Fibroblast of skin of left quadriceps (primary cell): ENCODE measurements around the gene HSP90AA1.
A peak's percentile ranks its signal among the peaks of the same experiment; 100 is the strongest.
"Not testable (repeated sequence)": the region's sequence is repeated elsewhere in the genome, so short reads cannot be mapped to it uniquely, and the experiment has no call there.

ENCODE experiments used
- DNase-seq, 2 experiments: peaks; one replicate each; pipeline ENCODE4 v3.0.0-alpha.2; 2013; ENCODE audit warnings: low read depth in 2 of 2

Gene HSP90AA1

GRCh38 chr14:102086972-102087761 is at the start of gene HSP90AA1:
Gene HSP90AA1, minus strand, starts transcription at chr14:102087044. Its CDS starts 666 bp downstream, at chr14:102086378.
- DNase-seq, result peak; percentile 85 to 87

- DNase-seq, result not testable (repeated sequence)
Observed at GRCh38 chr14:102135456-102135855, 48.6 kb upstream of the HSP90AA1 start.

GRCh38 chr14:102134719-102135118 is 47.9 kb upstream of the HSP90AA1 start:
- not testable (repeated sequence) for DNase-seq

- not testable (repeated sequence) for DNase-seq
Observed at GRCh38 chr14:102134021-102134420, 47.2 kb upstream of the HSP90AA1 start.

- no peak for DNase-seq
Observed at GRCh38 chr14:102131741-102132140, 44.9 kb upstream of the HSP90AA1 start.

- DNase-seq, result no peak
Observed at GRCh38 chr14:102126807-102127455, 40.1 kb upstream of the HSP90AA1 start.

- DNase-seq, result no peak
Observed at GRCh38 chr14:102125546-102125945, 38.7 kb upstream of the HSP90AA1 start.

- DNase-seq, result no peak
Observed at GRCh38 chr14:102124419-102124818, 37.6 kb upstream of the HSP90AA1 start.

- DNase-seq, result no peak
Observed at GRCh38 chr14:102121567-102121966, 34.7 kb upstream of the HSP90AA1 start.

GRCh38 chr14:102120888-102121287 is 34.0 kb upstream of the HSP90AA1 start:
- no peak for DNase-seq

GRCh38 chr14:102117852-102118251 is 31.0 kb upstream of the HSP90AA1 start:
- no peak for DNase-seq

GRCh38 chr14:102116361-102117180 is 29.7 kb upstream of the HSP90AA1 start:
- no peak for DNase-seq

GRCh38 chr14:102111101-102111500 is 24.3 kb upstream of the HSP90AA1 start:
- no peak for DNase-seq

- not testable (repeated sequence) for DNase-seq
Observed at GRCh38 chr14:102109332-102109731, 22.5 kb upstream of the HSP90AA1 start.

GRCh38 chr14:102105369-102105768 is 18.5 kb upstream of the HSP90AA1 start:
- DNase-seq, result no peak

- no peak for DNase-seq
Observed at GRCh38 chr14:102103062-102103695, 16.3 kb upstream of the HSP90AA1 start.

- no peak for DNase-seq
Observed at GRCh38 chr14:102097441-102098135, 10.7 kb upstream of the HSP90AA1 start.

GRCh38 chr14:102096569-102097188 is 9.8 kb upstream of the HSP90AA1 start:
- DNase-seq, result peak; percentile 60 to 63

GRCh38 chr14:102095871-102096568 is 9.2 kb upstream of the HSP90AA1 start:
- no peak for DNase-seq
